Type B pancreatic cell (in vitro differentiated cells): Measurements from ENCODE around the gene SMIM26. TPM values are rescaled to one million over a fixed set of nuclear protein-coding genes. Genes with fewer than 3 reads are reported as not detected.

Experiments
- DNase-seq: peaks from one replicate; pipeline ENCODE4 v3.0.0; 2021; ENCODE audit warnings: mixed read lengths; ENCODE audit not compliant: unreplicated experiment; ENCODE audit errors: extremely low spot score
- H3K27ac Mint-ChIP-seq: 2 replicates; pipeline ENCODE4 v1.8.0; 2021; ENCODE audit warnings: mild to moderate bottlenecking, mixed read lengths
- H3K27me3 Mint-ChIP-seq: 2 replicates; pipeline ENCODE4 v1.8.0; 2021; ENCODE audit warnings: mixed read lengths
- H3K36me3 Mint-ChIP-seq: 2 replicates; pipeline ENCODE4 v1.8.0; 2021; ENCODE audit warnings: mixed read lengths
- H3K4me1 Mint-ChIP-seq: one replicate; pipeline ENCODE4 v1.8.0; 2021; ENCODE audit warnings: mixed read lengths; ENCODE audit not compliant: unreplicated experiment
- H3K4me3 Mint-ChIP-seq: 2 replicates; pipeline ENCODE4 v1.8.0; 2021; ENCODE audit warnings: mild to moderate bottlenecking, mixed read lengths
- H3K9me3 Mint-ChIP-seq: 2 replicates; pipeline ENCODE4 v1.8.0; 2021; ENCODE audit warnings: mixed read lengths
- CTCF ChIP-seq: fragments of 200-600 bp; sonication (generic); conservative IDR thresholded peaks from 2 replicates; pipeline ENCODE4 v1.5.0; 2021; ENCODE audit warnings: antibody characterized with exemption, mild to moderate bottlenecking
- total RNA-seq: library from RNA; stranded (reverse); gene quantifications from 2 replicates; pipeline ENCODE4 v1.2.1, GENCODE V29; 2021; ENCODE audit warnings: low replicate concordance

Gene SMIM26
- total RNA-seq, 1 donor from 2014 or later = 66.4 TPM

- peaks cover 17% of the 10 kb centered on the region for H3K36me3 Mint-ChIP-seq
- H3K9me3 Mint-ChIP-seq = no peaks in the 10 kb centered on the region
- peak overlapping the region; percentile 98 for H3K27ac Mint-ChIP-seq
- TF ChIP-seq CTCF = no peak
- peaks cover 10% of the 10 kb centered on the region for H3K4me1 Mint-ChIP-seq
- peak overlapping the region; percentile 93 for H3K4me3 Mint-ChIP-seq
- DNase-seq = no peak
- no peaks in the 10 kb centered on the region for H3K27me3 Mint-ChIP-seq
Observed at GRCh38 chr20:18567739-18568091, 483 bp downstream of the SMIM26 start.

- no peak for DNase-seq
- peak overlapping the region; percentile 13 for H3K4me3 Mint-ChIP-seq
- H3K27me3 Mint-ChIP-seq = no peaks in the 10 kb centered on the region
- H3K9me3 Mint-ChIP-seq = no peaks in the 10 kb centered on the region
- peaks cover 14% of the 10 kb centered on the region for H3K36me3 Mint-ChIP-seq
- TF ChIP-seq CTCF = no peak
- H3K27ac Mint-ChIP-seq = no peak overlapping the region
- H3K4me1 Mint-ChIP-seq = peaks cover 10% of the 10 kb centered on the region
Observed at GRCh38 chr20:18571009-18571408, 3.8 kb downstream of the SMIM26 start.

- no peaks in the 10 kb centered on the region for H3K9me3 Mint-ChIP-seq
- H3K27ac Mint-ChIP-seq = no peak overlapping the region
- no peaks in the 10 kb centered on the region for H3K27me3 Mint-ChIP-seq
- no peak for DNase-seq
- no peak for TF ChIP-seq CTCF
- H3K4me1 Mint-ChIP-seq = peaks cover 7% of the 10 kb centered on the region
- no peak overlapping the region for H3K4me3 Mint-ChIP-seq
- peaks cover 14% of the 10 kb centered on the region for H3K36me3 Mint-ChIP-seq
Observed at GRCh38 chr20:18571578-18571977, 4.3 kb downstream of the SMIM26 start.

- Mint-ChIP-seq H3K4me3 (no peak overlapping the region), H3K36me3 (no peaks in the 10 kb centered on the region), H3K4me1 (no peaks in the 10 kb centered on the region), H3K9me3 (no peaks in the 10 kb centered on the region), H3K27ac (no peak overlapping the region), H3K27me3 (no peaks in the 10 kb centered on the region)
- no peak for TF ChIP-seq CTCF
- no peak for DNase-seq
Observed at GRCh38 chr20:18577942-18578341, 10.7 kb downstream of the SMIM26 start.

GRCh38 chr20:18578581-18578980 lies 11.3 kb downstream of the SMIM26 start:
- Mint-ChIP-seq H3K4me1 (no peaks in the 10 kb centered on the region), H3K27me3 (no peaks in the 10 kb centered on the region), H3K27ac (no peak overlapping the region), H3K9me3 (no peaks in the 10 kb centered on the region), H3K4me3 (no peak overlapping the region), H3K36me3 (no peaks in the 10 kb centered on the region)
- DNase-seq = no peak
- TF ChIP-seq CTCF = no peak

- Mint-ChIP-seq H3K4me1 (no peaks in the 10 kb centered on the region), H3K27me3 (peaks cover 6% of the 10 kb centered on the region), H3K9me3 (no peaks in the 10 kb centered on the region), H3K4me3 (no peak overlapping the region), H3K36me3 (no peaks in the 10 kb centered on the region), H3K27ac (no peak overlapping the region)
- TF ChIP-seq CTCF = no peak
- DNase-seq = no peak
Observed at GRCh38 chr20:18580012-18580411, 12.8 kb downstream of the SMIM26 start.
